GM21825 (cell line): Measurements from ENCODE around the gene ZNF625.
"Not testable (repeated sequence)": the region's sequence is repeated elsewhere in the genome, so short reads cannot be mapped to it uniquely, and the experiment has no call there.

ENCODE experiments used
- ATAC-seq: cut with Tn5 transposase; IDR thresholded peaks from one replicate; pipeline ENCODE4 v1.9.1; 2021; ENCODE audit warnings: mild to moderate bottlenecking, moderate library complexity; ENCODE audit not compliant: unreplicated experiment

ZNF625 gene

GRCh38 chr19:12139269-12139668 lies 17.3 kb downstream of the ZNF625 start:
- no peak for ATAC-seq

GRCh38 chr19:12137221-12137940 lies 19.2 kb downstream of the ZNF625 start:
- ATAC-seq = no peak

- no peak for ATAC-seq
Observed at GRCh38 chr19:12133069-12133468, 23.5 kb downstream of the ZNF625 start.

GRCh38 chr19:12126707-12127106 lies 29.8 kb downstream of the ZNF625 start:
- ATAC-seq = no peak

- no peak for ATAC-seq
Observed at GRCh38 chr19:12117201-12117970, 39.1 kb downstream of the ZNF625 start.

GRCh38 chr19:12113121-12113520 lies 43.4 kb downstream of the ZNF625 start:
- no peak for ATAC-seq

- no peak for ATAC-seq
Observed at GRCh38 chr19:12112701-12113100, 43.8 kb downstream of the ZNF625 start.

- ATAC-seq = no peak
Observed at GRCh38 chr19:12111943-12112637, 44.4 kb downstream of the ZNF625 start.

- no peak for ATAC-seq
Observed at GRCh38 chr19:12111176-12111575, 45.4 kb downstream of the ZNF625 start.

- ATAC-seq = not testable (repeated sequence)
Observed at GRCh38 chr19:12103909-12104308, 52.6 kb downstream of the ZNF625 start.

GRCh38 chr19:12098040-12098439 lies 58.5 kb downstream of the ZNF625 start:
- no peak for ATAC-seq

- no peak for ATAC-seq
Observed at GRCh38 chr19:12095111-12095790, 61.3 kb downstream of the ZNF625 start.
